ENCODE measurements around the gene KBTBD7. TPM values are rescaled to one million over a fixed set of nuclear protein-coding genes. Genes with fewer than 3 reads are reported as not detected.

KBTBD7 gene
- total and polyA plus RNA-seq, 7 experiments from 2014 or later, result 2.8 to 12.9 (median 11.5) TPM

- peak overlapping the region in 1 of 10 donors; percentile 27 for H3K4me3 Mint-ChIP-seq
- CTCF ChIA-PET, result no interaction called here
These were observed 45.7 kb downstream of the KBTBD7 start for GRCh38 chr13:41148419-41149283.

GRCh38 chr13:41145136-41145908, 49.0 kb downstream of the KBTBD7 start:
- no peak for ATAC-seq
- ChIA-PET POLR2A (no interaction called here), CTCF (no interaction called here)
- H3K27me3 Mint-ChIP-seq, result no peaks in the 10 kb centered on the region
- peaks cover 20 to 50% (median 42%) of the 10 kb centered on the region in 5 donors for H3K36me3 Mint-ChIP-seq
- intact Hi-C loops (cut with micrococcal nuclease), result no loop called here
- peaks cover 3 to 31% (median 20%) of the 10 kb centered on the region in 3 experiments for H3K9me3 ChIP-seq (ENCODE audit: control insufficient read depth in 2 of 3, low read length in 3 of 3)
- no peak for DNase-seq
- no peak overlapping the region for H3K4me3 ChIP-seq (ENCODE audit: low read length)
- H3K27me3 ChIP-seq (ENCODE audit: control insufficient read depth in 2 of 2, insufficient read depth in 2 of 2, low read length in 2 of 2), result no peaks in the 10 kb centered on the region
- no peaks in the 10 kb centered on the region for H3K36me3 ChIP-seq (ENCODE audit: control insufficient read depth in 2 of 3, insufficient read depth in 3 of 3, low read length in 3 of 3)
- no peak overlapping the region for H3K27ac Mint-ChIP-seq
- no peaks in the 10 kb centered on the region for H3K4me1 ChIP-seq (ENCODE audit: control insufficient read depth in 2 of 2, insufficient read depth in 2 of 2, low read length in 2 of 2)
- H3K9me3 Mint-ChIP-seq, result peaks cover 7 to 47% (median 31%) of the 10 kb centered on the region in 11 donors
- H3K27ac ChIP-seq (ENCODE audit: low read depth, low read length), result no peak overlapping the region
- H3K4me3 Mint-ChIP-seq, result no peak overlapping the region
- H3K4me1 Mint-ChIP-seq, result no peaks in the 10 kb centered on the region

More at GRCh38 chr13:41148419-41149283, 45.7 kb downstream of the KBTBD7 start:
- Histone ChIP-seq H3K36me3 (ENCODE audit: control insufficient read depth in 2 of 3, insufficient read depth in 3 of 3, low read length in 3 of 3) (no peaks in the 10 kb centered on the region), H3K4me3 (ENCODE audit: low read length) (no peak overlapping the region), H3K27ac (ENCODE audit: low read depth, low read length) (no peak overlapping the region), H3K4me1 (ENCODE audit: control insufficient read depth in 2 of 2, insufficient read depth in 2 of 2, low read length in 2 of 2) (no peaks in the 10 kb centered on the region), H3K27me3 (ENCODE audit: control insufficient read depth in 2 of 2, insufficient read depth in 2 of 2, low read length in 2 of 2) (no peaks in the 10 kb centered on the region), H3K9me3 (ENCODE audit: control insufficient read depth in 2 of 3, low read length in 3 of 3) (peaks cover 8 to 45% (median 20%) of the 10 kb centered on the region in 3 experiments)
- peaks cover 16 to 77% (median 57%) of the 10 kb centered on the region in 11 donors for H3K9me3 Mint-ChIP-seq
- H3K27ac Mint-ChIP-seq, result peak overlapping the region in 2 of 9 donors; percentile 46 to 60
- POLR2A ChIA-PET, result no interaction called here
- H3K27me3 Mint-ChIP-seq, result no peaks in the 10 kb centered on the region
- ATAC-seq, result no peak
- intact Hi-C loops (cut with micrococcal nuclease), result no loop called here
- peaks cover 33 to 80% (median 72%) of the 10 kb centered on the region in 5 donors for H3K36me3 Mint-ChIP-seq
- no peak for DNase-seq
- peaks cover 0 to under 1% (median 0%) of the 10 kb centered on the region in 7 donors for H3K4me1 Mint-ChIP-seq

- Histone ChIP-seq H3K4me3 (ENCODE audit: low read length) (no peak overlapping the region), H3K27me3 (ENCODE audit: control insufficient read depth in 2 of 2, insufficient read depth in 2 of 2, low read length in 2 of 2) (no peaks in the 10 kb centered on the region), H3K27ac (ENCODE audit: low read depth, low read length) (no peak overlapping the region), H3K4me1 (ENCODE audit: control insufficient read depth in 2 of 2, insufficient read depth in 2 of 2, low read length in 2 of 2) (no peaks in the 10 kb centered on the region), H3K36me3 (ENCODE audit: control insufficient read depth in 2 of 3, insufficient read depth in 3 of 3, low read length in 3 of 3) (no peaks in the 10 kb centered on the region), H3K9me3 (ENCODE audit: control insufficient read depth in 2 of 3, low read length in 3 of 3) (peaks cover 3 to 23% (median 15%) of the 10 kb centered on the region in 3 experiments)
- ATAC-seq (no peak), DNase-seq (no peak)
- POLR2A ChIA-PET, result no interaction called here
- H3K27me3 Mint-ChIP-seq, result no peaks in the 10 kb centered on the region
- intact Hi-C loops (cut with micrococcal nuclease), result no loop called here
- CTCF ChIA-PET, result no interaction called here
- H3K4me1 Mint-ChIP-seq, result peaks cover 0 to 2% (median 0%) of the 10 kb centered on the region in 7 donors
- peaks cover 17 to 42% (median 34%) of the 10 kb centered on the region in 5 donors for H3K36me3 Mint-ChIP-seq
- no peak overlapping the region for H3K27ac Mint-ChIP-seq
- H3K9me3 Mint-ChIP-seq, result peaks cover 6 to 40% (median 25%) of the 10 kb centered on the region in 11 donors
- no peak overlapping the region for H3K4me3 Mint-ChIP-seq
These were observed 49.8 kb downstream of the KBTBD7 start for GRCh38 chr13:41144576-41144975.

Other genes with a start within 250 kb of the KBTBD7 start
- 100 to 1,000 TPM; 117 to 193 (median 180) TPM for gene ELF1, start 175.3 kb downstream of the KBTBD7 start, total RNA-seq
- gene ELF1, start 175.3 kb downstream of the KBTBD7 start, polyA plus RNA-seq, result 100 to 1,000 TPM; 134 to 142 TPM
- 1 to 10 TPM; 6.5 to 9.8 (median 8.6) TPM for gene WBP4, start 133.1 kb downstream of the KBTBD7 start, total RNA-seq
- 1 to 10 TPM; 2.8 to 4.8 TPM for gene WBP4, start 133.1 kb downstream of the KBTBD7 start, polyA plus RNA-seq
- gene KBTBD6, start 61.8 kb downstream of the KBTBD7 start, total RNA-seq, result 1 to 10 TPM; 3.9 to 9.2 (median 7.7) TPM
- 1 to 10 TPM; 3.0 to 3.2 TPM for gene KBTBD6, start 61.8 kb downstream of the KBTBD7 start, polyA plus RNA-seq
- gene MTRF1, start 69.0 kb upstream of the KBTBD7 start, total RNA-seq, result 10 to 100 TPM; 21.7 to 38.2 (median 30.9) TPM
- gene MTRF1, start 69.0 kb upstream of the KBTBD7 start, polyA plus RNA-seq, result 10 to 100 TPM; 11.8 to 16.6 TPM
- 10 to 100 TPM; 30.6 to 99.6 (median 90.4) TPM for gene NAA16, start 116.7 kb upstream of the KBTBD7 start, total RNA-seq
- 10 to 100 TPM; 15.8 to 35.7 TPM for gene NAA16, start 116.7 kb upstream of the KBTBD7 start, polyA plus RNA-seq